Epithelial cell of proximal tubule (primary cell): ENCODE results near the gene MRPL21. TPM values are rescaled to one million over a fixed set of nuclear protein-coding genes. Genes with fewer than 3 reads are reported as not detected.
A peak's percentile ranks its signal among the peaks of the same experiment; 100 is the strongest.

ENCODE experiments used
- DNase-seq: peaks from one replicate; pipeline ENCODE4 v3.0.0-alpha.2; 2011; ENCODE audit warnings: low read depth
- H3K4me3 ChIP-seq: 2 replicates; pipeline ENCODE4 v1.5.1; 2011; ENCODE audit warnings: low read depth, mild to moderate bottlenecking, low read length
- total RNA-seq: library from RNA; depleted of rRNA; stranded (reverse); fragments of >200 nt; gene quantifications from 2 replicates; pipeline ENCODE4 v1.2.3, GENCODE V29; 2015
- TF ChIP-seq, protein P1 (sequence below): conservative IDR thresholded peaks from 2 replicates; pipeline ENCODE4 v1.5.1; 2012; ENCODE audit warnings: low read depth, mild to moderate bottlenecking, low read length

Gene MRPL21
- total RNA-seq, 1 donor from 2014 or later = 80.1 TPM

GRCh38 chr11:68910965-68911364 is 7.3 kb upstream of the MRPL21 start:
- TF ChIP-seq, protein P1, sequence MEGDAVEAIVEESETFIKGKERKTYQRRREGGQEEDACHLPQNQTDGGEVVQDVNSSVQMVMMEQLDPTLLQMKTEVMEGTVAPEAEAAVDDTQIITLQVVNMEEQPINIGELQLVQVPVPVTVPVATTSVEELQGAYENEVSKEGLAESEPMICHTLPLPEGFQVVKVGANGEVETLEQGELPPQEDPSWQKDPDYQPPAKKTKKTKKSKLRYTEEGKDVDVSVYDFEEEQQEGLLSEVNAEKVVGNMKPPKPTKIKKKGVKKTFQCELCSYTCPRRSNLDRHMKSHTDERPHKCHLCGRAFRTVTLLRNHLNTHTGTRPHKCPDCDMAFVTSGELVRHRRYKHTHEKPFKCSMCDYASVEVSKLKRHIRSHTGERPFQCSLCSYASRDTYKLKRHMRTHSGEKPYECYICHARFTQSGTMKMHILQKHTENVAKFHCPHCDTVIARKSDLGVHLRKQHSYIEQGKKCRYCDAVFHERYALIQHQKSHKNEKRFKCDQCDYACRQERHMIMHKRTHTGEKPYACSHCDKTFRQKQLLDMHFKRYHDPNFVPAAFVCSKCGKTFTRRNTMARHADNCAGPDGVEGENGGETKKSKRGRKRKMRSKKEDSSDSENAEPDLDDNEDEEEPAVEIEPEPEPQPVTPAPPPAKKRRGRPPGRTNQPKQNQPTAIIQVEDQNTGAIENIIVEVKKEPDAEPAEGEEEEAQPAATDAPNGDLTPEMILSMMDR = no peak
- no peak for DNase-seq
- no peak overlapping the region for H3K4me3 ChIP-seq

DNA sequence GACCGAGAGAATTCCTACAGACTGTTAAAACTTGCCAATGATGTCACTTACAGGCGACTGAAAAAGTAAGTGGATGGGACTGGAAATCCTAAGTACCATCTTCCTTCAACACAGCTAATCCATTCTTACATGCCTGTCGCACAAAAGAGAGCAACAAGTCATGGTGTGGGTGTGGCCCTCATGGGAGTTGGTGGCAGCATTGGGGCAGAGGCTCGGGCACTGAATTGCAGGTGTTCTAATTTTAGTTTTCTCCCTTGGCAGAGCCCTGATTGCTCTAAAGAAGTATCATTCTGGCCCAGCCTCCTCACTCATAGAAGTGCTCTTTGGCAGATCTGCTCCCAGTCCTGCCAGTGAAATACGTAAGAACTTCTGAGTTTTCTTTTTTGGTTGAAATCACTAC is 4.6 kb upstream of the MRPL21 start:
- no peak overlapping the region for H3K4me3 ChIP-seq
- TF ChIP-seq, protein P1 = no peak
- DNase-seq = no peak

- H3K4me3 ChIP-seq = no peak overlapping the region
- DNase-seq = no peak
- TF ChIP-seq, protein P1 = no peak
These were observed 2.1 kb upstream of the MRPL21 start for GRCh38 chr11:68905421-68906360.

DNA sequence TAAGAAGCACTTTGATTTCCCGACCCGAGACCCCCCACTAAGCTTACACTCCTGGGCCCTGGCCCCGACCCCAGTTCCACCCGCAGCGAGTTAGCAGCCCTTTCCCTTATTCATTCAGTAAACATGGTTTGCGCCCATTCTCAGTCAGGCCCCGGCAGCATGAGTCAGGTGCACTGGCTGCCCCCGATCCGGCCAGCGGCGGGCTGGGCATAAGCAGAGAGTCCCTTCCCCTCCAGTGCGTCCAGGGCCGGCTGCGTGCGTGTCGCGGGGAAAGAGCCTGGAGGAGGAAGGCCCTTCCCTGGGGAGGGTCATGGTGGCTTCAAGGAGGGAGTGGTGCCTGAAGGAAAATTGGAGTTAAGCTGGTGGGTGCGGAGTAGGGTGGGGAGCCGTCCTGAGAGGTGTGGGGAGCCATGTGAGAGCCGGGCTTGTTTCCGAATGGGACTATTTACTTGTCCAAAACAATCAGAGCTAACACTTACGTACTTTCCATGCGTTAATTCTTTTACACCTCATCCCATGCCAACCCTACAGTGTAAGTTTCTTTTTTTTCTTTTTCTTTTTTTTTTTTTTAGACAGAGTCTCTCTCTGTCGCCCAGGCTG is 716 bp upstream of the MRPL21 start:
- no peak for DNase-seq
- peak overlapping the region; percentile 100 for H3K4me3 ChIP-seq
- TF ChIP-seq, protein P1 = no peak

GRCh38 chr11:68900835-68901381 is 2.7 kb downstream of the MRPL21 start:
- H3K4me3 ChIP-seq = no peak overlapping the region
- TF ChIP-seq, protein P1 = no peak
- no peak for DNase-seq

DNA sequence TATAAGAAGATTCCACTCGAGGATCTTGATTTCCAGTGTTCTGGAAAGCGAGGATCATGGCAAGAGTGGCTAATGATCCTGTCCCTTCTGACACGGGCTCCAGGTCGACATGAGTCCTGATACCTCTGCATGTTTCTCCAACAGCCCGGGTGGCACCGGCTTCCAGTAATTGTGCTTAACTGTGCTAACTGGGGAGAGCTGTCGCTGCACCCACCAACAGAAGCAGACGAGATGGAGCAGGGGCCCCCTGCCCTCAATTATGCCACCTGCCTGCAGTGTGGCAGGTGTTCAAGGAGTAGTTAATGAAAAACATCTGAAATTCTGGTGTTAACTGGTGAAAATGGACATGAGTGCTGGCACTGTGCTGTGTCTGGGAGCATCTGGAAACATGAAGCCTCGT is 6.2 kb downstream of the MRPL21 start:
- H3K4me3 ChIP-seq = no peak overlapping the region
- TF ChIP-seq, protein P1 = no peak

More for the DNA sequence above, 6.2 kb downstream of the MRPL21 start:
- no peak for DNase-seq
